A673 (cell line): ENCODE results near the gene CBX8. TPM values are rescaled to one million over a fixed set of nuclear protein-coding genes. Genes with fewer than 3 reads are reported as not detected.

Source experiments
- BruUV-seq: library from RNA; stranded (reverse); fragments of 400-500 nt; replicated peaks from 2 replicates; lab custom pipeline; 2021; lab: Mats Ljungman, UMichigan
- CTCF ChIA-PET: fragments of 300-600 bp; sonication (Branson Sonifier 250); formaldehyde crosslinking; loops from one replicate; lab custom pipeline; 2022; ENCODE audit warnings: antibody characterized with exemption; lab: Charles Lee
- POLR2A ChIA-PET: fragments of 300-600 bp; sonication (Branson Sonifier 250); formaldehyde crosslinking; loops from one replicate; lab custom pipeline; 2022; ENCODE audit warnings: antibody characterized with exemption; ENCODE audit not compliant: low non-redundant PET; lab: Charles Lee
- DNase-seq: peaks from one replicate; pipeline ENCODE4 v3.0.0-alpha.2; 2015; ENCODE audit warnings: low spot score
- H3K27ac ChIP-seq: fragments of 200-600 bp; sonication (generic); 2 replicates; pipeline ENCODE4 v1.5.1; 2016; ENCODE audit warnings: mixed run types, low read depth, mild to moderate bottlenecking, mixed read lengths, antibody characterized with exemption, low read length; ENCODE audit not compliant: poor library complexity, severe bottlenecking
- H3K27me3 ChIP-seq: fragments of 200-600 bp; sonication (generic); replicated peaks from 2 replicates; pipeline ENCODE4 v1.6.1; 2017; ENCODE audit warnings: mixed run types, low read depth, mild to moderate bottlenecking, mixed read lengths, antibody characterized with exemption, low read length; ENCODE audit not compliant: insufficient read depth, poor library complexity
- H3K36me3 ChIP-seq: fragments of 200-600 bp; sonication (generic); 2 replicates; pipeline ENCODE4 v1.6.1; 2016; ENCODE audit warnings: mixed run types, mild to moderate bottlenecking, mixed read lengths, antibody characterized with exemption, low read length; ENCODE audit not compliant: insufficient read depth, poor library complexity, severe bottlenecking
- H3K4me1 ChIP-seq: fragments of 200-600 bp; sonication (generic); 2 replicates; pipeline ENCODE4 v1.6.1; 2017; ENCODE audit warnings: mixed run types, mild to moderate bottlenecking, mixed read lengths, antibody characterized with exemption, low read length; ENCODE audit not compliant: insufficient read depth, poor library complexity, severe bottlenecking
- H3K4me3 ChIP-seq: fragments of 200-600 bp; sonication (generic); 2 replicates; pipeline ENCODE4 v1.5.1; 2016; ENCODE audit warnings: low read depth, mixed run types, mild to moderate bottlenecking, mixed read lengths, low read length; ENCODE audit not compliant: poor library complexity, severe bottlenecking
- H3K9me3 ChIP-seq: fragments of 200-600 bp; sonication (generic); 2 replicates; pipeline ENCODE4 v1.6.1; 2016; ENCODE audit warnings: mixed run types, low read depth, mild to moderate bottlenecking, mixed read lengths, antibody characterized with exemption, low read length; ENCODE audit not compliant: poor library complexity, severe bottlenecking
- EZH2 ChIP-seq: fragments of 200-600 bp; sonication (generic); IDR thresholded peaks from 2 replicates; pipeline ENCODE4 v1.6.1; 2017; ENCODE audit warnings: borderline replicate concordance, low read depth, mild to moderate bottlenecking, mixed read lengths, antibody characterized with exemption, low read length; ENCODE audit not compliant: poor library complexity, severe bottlenecking
- intact Hi-C: fragments of 100-400 bp; cut with micrococcal nuclease; formaldehyde crosslinking; loops from one replicate; pipeline ENCODE4 v1.10.0; 2022; ENCODE audit not compliant: unreplicated experiment
- total RNA-seq: library from RNA; stranded (reverse); gene quantifications from 2 replicates; pipeline ENCODE4 v1.2.3, GENCODE V29; 2021
- TF ChIP-seq, protein P1 (sequence below): fragments of 300-800, 200-600 bp; sonication (generic); conservative IDR thresholded peaks from 2 replicates; pipeline ENCODE4 v1.5.1; 2017; ENCODE audit warnings: low read depth, mild to moderate bottlenecking, antibody characterized with exemption, low read length, moderate library complexity, mixed read lengths

CBX8 gene
- total RNA-seq, 1 experiment from 2014 or later, result 27.0 TPM

DNA sequence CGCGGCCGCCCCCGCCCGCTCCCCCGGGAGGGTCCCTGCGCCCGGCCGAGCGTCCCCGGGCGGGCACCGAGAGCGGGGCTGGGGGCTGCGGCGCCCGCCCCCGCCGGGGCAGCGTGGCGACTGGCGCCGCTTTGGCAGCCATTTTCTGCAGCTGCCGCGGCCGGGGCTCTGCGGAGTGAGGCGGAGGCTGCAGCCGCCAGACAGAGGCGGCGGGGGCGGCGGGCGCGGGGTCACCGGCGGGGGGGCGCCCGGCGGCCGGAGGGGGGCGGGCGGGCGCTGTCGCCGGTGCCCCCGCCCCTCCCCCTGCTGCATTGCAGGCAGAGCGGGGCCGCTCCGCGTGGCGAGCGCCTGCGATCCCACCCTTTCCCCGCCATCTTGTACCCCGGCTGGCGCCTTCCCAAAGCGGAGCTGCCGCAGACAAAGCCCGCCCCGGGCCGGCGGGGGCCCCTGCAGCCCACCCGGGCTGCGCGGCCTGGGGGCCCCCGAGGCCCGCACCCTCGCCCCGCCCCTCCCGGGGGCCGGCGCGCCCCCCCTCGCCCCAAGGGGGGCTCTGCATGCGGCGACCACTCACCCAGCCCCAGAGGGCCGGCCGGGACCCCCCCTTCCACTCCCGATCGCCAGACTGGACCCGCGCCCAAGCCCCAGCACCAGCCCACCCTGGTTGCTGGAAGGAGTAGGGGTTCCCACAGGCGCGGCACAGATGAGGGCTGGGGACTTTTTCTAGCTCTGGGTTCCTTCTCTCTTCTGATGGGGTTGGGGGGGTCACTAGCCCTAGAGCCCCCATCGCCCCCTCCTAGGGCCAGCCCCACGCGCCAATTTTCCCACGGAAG is 16.6 kb upstream of the CBX8 start:
- TF ChIP-seq, protein P1, sequence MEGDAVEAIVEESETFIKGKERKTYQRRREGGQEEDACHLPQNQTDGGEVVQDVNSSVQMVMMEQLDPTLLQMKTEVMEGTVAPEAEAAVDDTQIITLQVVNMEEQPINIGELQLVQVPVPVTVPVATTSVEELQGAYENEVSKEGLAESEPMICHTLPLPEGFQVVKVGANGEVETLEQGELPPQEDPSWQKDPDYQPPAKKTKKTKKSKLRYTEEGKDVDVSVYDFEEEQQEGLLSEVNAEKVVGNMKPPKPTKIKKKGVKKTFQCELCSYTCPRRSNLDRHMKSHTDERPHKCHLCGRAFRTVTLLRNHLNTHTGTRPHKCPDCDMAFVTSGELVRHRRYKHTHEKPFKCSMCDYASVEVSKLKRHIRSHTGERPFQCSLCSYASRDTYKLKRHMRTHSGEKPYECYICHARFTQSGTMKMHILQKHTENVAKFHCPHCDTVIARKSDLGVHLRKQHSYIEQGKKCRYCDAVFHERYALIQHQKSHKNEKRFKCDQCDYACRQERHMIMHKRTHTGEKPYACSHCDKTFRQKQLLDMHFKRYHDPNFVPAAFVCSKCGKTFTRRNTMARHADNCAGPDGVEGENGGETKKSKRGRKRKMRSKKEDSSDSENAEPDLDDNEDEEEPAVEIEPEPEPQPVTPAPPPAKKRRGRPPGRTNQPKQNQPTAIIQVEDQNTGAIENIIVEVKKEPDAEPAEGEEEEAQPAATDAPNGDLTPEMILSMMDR, result no peak
- no peak for TF ChIP-seq EZH2
- peak overlapping the region; percentile 85 for H3K27ac ChIP-seq
- H3K9me3 ChIP-seq, result no peaks in the 10 kb centered on the region
- intact Hi-C loops, result no loop called here
- peak; percentile 70 for DNase-seq
- BruUV-seq, result no TSS peak
- H3K4me1 ChIP-seq, result peaks cover 23% of the 10 kb centered on the region
- ChIA-PET CTCF (interaction anchor here (0.5 kb wide), 1 partner anchor 19 kb away, joined by 6 read pairs; no protein-coding TSS in a partner anchor), POLR2A (interaction anchor here (0.5 to 0.6 kb wide), 3 partner anchors 11 to 26 kb away, joined by 3 to 8 read pairs (median 4); partner anchors contain the start of genes CBX4 and CBX8)
- no peaks in the 10 kb centered on the region for H3K27me3 ChIP-seq
- H3K4me3 ChIP-seq, result peak overlapping the region; percentile 46
- H3K36me3 ChIP-seq, result no peaks in the 10 kb centered on the region

DNA sequence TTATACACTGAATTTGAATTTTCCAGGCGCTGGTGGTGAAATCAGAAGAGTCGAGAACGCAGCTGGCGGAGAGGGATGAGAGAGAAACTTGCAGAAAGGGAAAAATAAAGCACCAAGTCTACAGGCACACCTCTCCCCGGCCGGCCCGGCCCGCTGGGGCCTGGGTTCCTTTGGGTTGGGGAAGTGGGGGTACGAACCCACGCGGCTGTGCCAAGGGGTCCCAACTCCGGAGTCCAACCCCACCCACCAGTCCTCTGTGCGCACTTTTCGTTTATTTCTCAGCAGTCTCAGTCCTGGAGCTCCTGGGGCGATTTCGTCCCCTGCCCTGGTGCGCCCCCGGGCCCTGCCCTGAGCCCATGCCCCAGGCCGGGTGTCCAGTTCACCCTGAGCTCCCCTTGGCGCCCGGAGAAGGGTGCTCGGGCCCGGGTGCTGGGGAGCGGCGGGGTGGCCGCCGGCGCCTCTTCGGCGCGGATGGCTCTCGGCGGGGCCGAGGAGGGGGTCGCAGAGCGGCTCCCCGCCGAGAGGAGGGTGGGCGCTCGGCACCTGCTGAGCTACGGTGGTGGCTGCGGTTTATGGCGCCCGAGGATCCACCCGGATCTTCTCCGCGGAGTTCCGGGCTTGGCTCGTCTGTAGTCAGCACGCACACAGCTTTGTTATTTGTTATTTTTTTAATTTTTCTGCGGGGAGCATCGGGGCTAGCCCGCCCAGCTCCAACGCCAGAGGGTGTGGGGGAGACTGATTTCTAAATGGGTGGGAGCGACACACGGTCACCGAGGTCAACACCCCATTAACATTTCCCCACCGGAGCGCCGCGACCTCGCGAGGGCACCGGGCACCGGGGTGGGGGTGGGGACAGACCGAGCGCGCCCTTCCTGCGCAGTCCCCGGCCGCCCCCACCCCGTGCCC is 15.7 kb upstream of the CBX8 start:
- no TSS peak for BruUV-seq

More for the DNA sequence above, 15.7 kb upstream of the CBX8 start:
- H3K27ac ChIP-seq, result peak overlapping the region; percentile 85
- ChIA-PET CTCF (interaction anchor here (0.6 kb wide), 1 partner anchor 20 kb away, joined by 3 read pairs; no protein-coding TSS in a partner anchor), POLR2A (interaction anchor here (0.6 kb wide), 2 partner anchors 12 to 16 kb away, joined by 3 to 4 read pairs; partner anchors contain the start of gene CBX8)
- H3K4me3 ChIP-seq, result peak overlapping the region; percentile 46
- no peaks in the 10 kb centered on the region for H3K36me3 ChIP-seq
- intact Hi-C loops, result no loop called here
- no peaks in the 10 kb centered on the region for H3K9me3 ChIP-seq
- no peak for TF ChIP-seq EZH2
- TF ChIP-seq, protein P1, result no peak
- H3K27me3 ChIP-seq, result no peaks in the 10 kb centered on the region
- no peak for DNase-seq
- H3K4me1 ChIP-seq, result peaks cover 23% of the 10 kb centered on the region
